GM19397 (cell line): ENCODE results near the gene SLC16A9.

Experiments
- ATAC-seq: cut with Tn5 transposase; IDR thresholded peaks from one replicate; pipeline ENCODE4 v1.9.1; 2021; ENCODE audit warnings: mild to moderate bottlenecking, moderate library complexity; ENCODE audit not compliant: unreplicated experiment

Gene SLC16A9

DNA sequence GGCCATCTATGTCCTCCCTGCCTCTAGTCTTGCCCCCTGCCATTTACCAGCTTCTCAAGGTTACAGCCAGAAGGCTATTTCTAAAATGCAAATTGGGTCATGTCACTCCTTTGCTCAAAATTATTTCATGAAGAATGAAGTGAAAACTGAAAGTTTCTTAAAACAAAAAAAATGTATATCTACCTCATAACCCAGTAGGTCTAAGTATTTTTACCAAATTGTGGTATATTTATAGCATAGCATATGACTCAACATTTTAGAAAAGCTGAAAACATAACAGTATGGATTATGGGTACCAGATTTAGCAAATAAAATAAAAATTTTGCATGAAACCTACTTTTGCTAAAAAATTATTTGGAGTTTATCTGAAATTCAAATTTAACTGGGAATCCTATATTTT lies 78.4 kb downstream of the SLC16A9 start:
- ATAC-seq = no peak

DNA sequence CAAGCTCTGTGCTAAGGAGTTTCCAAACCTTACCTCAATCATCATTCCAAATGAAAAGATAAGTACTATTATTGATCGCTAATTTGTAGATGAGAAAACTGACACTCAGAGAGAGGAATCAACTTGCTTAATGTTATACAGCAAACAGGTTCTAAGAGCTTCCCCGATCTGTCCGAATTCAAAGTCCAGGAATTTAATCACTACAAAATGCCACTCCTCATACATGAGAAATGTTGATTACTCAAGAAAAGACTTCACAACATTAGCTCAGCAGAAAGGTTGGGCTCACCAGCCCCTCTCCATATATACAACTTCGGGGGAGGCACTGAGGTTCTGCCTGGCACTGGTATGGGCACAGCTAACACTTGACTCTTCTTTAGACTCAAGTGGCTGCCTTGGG lies 80.7 kb downstream of the SLC16A9 start:
- ATAC-seq = no peak

DNA sequence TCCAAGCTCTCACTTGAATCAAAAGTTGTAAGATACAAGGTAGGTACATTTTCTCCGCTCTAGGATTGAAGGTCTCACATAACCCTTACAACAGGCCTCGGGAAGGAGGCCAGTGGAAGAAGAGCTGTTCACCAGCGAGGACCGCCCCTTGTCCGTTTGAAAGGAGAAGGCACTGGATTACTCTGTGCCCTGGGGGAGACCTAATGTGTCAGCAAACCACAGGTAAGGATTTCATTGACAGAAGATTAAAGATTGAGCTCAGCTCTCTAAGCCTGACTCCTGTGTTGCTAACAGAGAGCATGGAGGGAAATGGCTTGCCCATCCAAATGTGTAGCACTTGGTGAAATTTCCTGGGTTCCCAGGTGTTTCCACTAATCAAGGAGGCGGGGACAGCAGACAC lies 81.2 kb downstream of the SLC16A9 start:
- ATAC-seq = no peak

DNA sequence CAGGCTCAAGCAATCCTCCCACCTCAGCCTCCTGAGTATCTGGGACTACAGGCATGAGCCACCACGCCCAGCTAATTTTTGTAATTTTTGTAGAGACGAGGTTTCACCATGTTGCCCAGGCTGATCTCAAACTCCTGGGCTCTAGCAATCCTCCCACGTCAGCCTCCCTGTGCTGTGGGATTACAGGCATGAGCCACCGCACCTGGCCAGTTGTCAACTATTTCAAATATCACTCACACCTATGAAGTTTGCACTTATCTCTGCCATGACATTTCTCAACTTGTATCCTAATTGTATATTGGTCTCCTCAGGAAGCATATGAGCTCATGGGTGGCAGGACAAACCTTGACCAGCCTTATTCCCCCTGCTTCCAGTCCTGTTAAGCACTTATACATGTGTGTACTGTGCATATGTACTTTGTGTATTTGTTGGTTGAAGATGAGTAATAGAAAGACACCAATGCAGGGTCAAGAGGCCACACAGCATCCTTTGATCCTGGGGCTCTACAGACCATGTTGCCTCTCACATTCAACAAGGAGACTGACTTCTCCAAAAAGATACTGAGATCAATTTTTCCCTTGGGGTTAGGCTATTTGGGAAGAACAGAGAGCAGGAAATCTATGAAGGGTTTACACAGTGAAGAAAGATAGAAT lies 82.2 kb downstream of the SLC16A9 start:
- ATAC-seq = no peak

DNA sequence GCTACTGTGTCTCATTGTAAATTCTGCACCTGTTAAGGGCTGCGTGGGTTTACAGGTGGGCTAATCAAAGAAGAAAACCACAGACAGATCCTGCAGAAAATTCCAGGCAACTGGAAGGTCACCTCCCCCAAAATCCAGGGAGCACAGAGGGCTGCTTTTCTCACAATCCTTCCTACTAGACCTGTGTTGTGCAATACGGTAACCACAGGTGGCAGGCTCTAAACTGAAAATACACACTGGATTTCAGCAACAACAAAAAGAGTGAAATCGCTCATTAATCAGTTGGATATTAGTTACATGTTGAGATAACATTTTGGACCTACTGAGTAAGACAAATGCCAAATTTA lies 83.2 kb downstream of the SLC16A9 start:
- ATAC-seq = no peak

DNA sequence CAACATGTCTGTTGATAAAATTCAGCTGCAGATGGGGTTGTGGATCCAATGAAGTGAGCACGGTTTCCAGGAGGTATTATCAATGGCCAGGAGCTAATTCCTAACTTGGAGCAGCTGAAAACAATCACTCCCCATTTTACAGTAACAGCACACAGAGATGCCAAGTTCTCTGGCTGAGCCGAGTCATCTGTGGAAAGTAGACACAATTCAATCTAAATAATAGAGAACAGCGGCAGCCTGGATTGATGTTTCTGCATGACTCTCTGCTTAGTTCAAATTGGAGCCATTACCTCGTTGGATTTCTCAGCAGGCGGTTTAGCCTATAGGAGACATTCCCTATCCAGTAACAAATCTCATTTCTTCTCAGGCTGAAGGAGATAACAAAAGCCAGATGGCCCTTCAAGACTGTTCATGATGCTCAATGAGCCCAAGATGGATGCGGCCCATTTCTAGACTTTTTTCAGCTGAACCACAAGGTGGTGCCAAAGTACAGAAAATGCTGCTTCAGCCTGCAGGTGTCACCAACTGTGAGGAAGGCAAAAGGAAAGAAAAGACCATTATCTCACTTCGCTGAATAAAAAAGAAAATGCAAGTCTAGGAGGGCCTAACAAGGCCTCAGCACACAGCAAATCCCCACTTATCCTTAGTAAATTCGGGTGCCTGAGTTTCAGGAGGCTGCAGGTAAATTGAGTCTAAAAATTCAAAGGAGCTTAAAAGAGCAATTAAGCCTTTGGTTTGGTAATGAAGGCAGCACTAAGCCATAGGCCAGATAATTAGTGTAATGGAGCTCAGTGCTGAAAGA lies 83.7 kb downstream of the SLC16A9 start:
- peak; percentile 86 for ATAC-seq

DNA sequence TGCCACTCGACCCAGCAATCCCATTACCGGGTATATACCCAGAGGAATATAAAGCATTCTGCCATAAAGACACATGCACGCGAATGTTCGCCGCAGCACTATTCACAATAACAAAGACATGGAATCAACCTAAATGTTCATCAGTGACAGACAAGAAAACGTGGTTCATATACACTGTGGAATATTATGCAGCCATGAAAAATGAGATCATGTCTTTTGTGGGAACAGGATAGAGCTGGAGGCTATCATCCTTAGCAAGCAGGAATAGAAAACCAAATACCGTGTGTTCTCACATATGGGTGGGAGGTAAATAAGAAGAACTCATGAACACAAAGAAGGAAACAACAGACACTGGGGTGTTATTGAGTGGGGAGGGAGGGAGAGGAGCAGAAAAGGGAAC lies 84.7 kb downstream of the SLC16A9 start:
- ATAC-seq = no peak

DNA sequence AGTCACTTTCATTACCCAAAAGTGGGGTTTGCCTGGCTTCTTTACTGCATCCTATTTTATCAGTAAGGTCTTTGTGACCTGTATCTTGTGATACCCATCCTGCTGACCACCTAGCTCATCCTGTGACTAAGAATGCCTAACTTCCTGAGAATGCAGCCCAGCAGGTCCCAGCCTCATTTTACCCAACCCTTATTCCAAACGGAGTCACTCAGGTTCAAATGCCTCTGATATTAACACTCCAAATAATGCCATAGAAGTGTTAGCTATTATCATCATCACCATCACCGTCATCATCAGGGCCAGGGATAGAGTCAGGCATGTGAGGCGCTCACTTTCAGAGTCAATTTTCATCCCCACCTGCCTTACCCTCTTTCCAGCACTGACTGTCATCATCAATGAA lies 85.5 kb downstream of the SLC16A9 start:
- ATAC-seq = no peak

DNA sequence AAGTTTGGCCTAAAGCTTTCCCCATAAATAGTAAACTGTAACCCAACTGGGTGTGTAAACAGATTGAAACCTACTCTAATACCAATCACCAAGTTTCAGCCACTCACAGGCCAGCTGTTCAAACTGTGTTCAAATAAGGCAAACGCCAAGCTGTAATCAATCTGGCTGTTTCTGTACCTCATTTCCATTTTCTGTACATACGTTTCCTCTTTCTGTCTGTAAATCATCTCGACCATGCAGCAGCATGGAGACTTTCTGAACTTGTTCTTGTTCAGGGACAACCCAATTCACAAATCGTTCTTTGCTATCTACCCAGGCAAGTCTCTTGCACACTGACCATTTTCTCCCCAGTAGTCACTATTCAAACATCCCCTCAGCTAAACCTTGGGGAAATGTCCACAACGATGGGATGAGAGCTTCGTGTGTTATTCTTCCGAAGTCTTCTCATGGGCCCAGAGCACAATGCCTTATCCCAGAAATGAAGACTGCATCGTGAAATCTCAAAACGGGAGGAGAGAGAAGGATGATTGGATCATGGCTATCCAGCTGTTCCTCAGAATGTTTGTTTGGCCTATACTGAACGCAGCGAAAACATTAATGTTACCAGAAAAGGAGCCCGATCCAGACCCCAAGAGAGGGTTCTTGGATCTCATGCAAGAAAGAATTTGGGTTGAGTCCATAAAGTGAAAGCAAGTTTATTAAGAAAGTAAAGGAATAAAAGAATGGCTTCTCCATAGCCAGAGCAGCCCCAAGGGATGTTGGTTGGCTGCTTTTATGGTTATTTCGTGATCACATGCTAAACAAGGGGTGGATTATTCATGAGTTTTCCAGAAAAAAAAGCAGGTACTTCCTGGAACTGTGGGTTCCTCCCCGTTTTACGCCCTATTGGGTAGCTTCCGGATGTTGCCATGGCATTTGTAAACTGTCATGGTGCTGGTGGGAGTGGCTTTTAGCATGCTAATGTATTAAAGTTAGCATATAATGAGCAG lies 86.2 kb downstream of the SLC16A9 start:
- ATAC-seq = no peak

DNA sequence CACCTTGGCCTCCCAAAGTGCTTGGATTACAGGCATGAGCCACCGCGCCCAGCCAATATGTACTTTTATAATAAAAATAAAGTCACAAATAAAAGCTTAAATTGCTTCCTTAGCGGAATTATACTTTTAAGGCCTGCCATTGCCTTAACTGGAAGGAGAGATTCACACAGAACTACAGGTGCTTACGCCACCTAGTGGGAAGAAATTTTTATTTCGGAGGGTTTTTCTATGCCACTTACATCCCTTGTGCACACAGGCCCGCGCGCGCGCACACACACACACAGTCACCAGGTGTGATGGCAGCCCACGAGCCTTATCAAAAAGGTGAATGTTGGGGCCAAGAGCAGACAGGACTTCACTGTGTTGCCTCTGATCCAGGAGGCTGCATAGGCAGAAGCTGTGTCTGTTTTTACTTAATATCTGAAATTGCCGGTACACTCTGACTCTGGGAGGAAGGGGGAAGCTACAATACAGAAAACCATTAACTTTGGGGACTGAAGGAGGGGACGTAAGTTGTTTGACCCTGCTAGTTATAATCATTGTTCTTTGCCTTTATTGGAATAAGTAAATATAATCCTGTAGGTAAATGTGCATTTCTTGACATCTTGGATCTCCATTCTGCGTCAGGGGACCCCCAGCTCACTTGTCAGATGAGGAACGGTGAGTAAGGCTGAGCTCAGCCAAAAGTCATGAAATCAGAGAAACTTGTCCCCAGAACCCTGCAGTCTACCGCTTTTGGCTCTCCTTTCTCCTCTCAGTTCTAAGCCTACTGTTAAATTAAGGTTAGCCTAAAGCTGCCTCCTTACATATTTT lies 87.1 kb downstream of the SLC16A9 start:
- ATAC-seq = no peak

DNA sequence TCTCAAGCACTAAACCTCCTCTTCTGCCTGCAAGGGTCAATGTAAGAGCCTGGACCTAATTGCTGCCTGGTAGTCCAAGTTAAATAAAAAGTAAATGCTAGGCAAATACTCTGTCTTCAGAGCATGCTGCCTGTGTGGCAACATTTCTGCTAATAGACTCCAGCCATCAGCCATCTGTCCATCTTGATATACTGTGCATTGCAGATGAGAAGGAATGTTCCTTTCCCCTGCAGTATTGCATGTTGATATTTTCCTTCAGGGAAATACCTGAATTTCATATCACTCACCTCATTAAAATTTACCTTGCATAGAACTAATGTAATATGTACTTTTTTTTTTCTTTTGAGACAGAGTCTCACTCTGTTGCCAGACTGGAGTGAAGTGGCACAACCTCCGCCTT lies 87.9 kb downstream of the SLC16A9 start:
- ATAC-seq = no peak

DNA sequence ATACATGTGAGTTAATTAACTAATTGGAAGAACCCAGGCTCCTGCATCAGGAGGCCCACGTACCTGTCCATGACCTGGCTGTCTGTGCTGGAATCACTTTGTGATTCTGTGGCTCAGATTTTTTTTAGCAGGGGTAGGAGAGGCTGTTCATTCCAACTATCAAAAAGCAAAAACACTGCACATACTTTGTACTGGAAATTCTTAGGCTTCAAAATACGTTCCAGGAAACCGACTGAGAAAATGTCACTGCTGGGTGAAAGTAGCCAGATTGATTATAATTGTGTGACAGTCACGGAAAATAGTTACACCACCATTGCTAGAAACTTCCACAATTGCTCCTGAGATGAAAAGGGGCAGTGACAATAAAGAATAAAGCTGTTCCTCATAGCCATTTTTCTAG lies 91.0 kb downstream of the SLC16A9 start:
- ATAC-seq = no peak

DNA sequence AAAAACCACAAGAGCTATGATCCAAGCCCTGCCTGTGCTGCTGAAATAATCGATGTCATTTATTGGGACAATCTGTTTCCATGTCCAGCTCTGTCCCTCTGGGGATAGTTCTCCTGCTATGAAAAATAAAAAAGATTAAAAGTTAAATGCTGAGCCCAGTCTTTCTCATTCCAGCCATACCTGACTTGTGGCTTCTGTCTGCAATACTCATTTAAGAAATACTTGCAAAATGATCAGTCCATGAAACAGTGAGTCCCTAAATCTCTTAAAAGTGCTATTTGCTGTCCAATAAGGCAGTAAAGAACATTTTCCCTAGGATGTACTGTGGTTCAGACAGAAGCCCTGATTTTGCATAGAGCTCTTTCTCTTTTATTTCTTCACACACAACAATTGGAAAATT lies 91.7 kb downstream of the SLC16A9 start:
- ATAC-seq = no peak

DNA sequence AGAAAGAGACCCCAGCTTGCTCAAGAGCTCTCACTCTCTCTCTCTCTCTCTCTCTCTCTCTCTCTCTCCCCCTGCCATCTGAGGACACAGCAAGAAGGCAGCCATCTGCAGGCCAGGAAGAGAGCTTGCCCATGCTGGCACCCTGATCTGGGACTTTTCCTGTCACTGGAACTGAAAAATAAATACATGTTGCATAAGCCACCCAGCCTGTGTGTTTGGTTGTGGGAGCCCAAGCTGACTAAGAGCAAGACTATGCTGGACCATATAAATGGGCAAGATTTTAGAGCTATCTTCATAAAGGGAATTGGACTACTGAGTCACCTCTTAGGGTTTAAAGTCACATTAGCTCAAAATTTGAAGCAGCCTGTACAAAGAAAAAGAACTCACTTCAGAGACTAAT lies 98.6 kb downstream of the SLC16A9 start:
- no peak for ATAC-seq

DNA sequence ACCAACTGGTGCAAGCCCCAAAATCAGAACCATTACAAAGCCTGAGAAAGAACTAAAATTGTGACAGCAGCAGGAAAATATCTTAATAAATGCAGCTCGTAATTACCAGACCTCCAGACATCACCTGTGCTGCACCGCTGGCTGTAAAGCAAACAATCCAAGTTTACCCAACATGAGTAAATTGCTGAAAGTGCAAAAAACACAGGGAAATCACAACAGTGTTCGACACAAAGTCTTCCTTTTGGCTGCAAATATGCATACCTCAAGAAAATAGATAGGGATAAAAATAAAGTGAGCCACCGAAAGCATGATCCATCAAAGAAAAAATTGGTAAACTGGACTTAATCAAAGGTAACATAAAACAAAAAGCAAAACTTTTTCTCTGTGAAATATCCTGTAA lies 101.7 kb downstream of the SLC16A9 start:
- no peak for ATAC-seq

DNA sequence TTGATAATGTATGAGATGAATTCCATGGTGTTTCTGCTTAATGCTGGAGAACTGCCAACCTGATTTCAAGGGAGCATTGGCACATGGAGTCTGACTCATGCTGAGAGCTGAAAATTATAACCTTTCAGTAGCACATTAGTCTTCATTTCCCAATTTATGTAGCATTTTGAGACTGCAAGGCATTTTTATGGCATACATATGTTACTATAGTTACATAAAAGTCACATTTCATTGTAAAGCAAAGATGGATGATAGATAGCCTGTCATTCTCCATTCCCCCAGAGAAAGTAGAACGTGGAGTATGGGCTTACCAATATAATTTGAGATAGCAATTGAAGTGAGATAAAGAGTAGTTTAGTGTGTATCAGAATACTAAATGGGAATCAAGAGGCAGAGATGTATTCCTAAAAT lies 103.1 kb downstream of the SLC16A9 start:
- no peak for ATAC-seq

DNA sequence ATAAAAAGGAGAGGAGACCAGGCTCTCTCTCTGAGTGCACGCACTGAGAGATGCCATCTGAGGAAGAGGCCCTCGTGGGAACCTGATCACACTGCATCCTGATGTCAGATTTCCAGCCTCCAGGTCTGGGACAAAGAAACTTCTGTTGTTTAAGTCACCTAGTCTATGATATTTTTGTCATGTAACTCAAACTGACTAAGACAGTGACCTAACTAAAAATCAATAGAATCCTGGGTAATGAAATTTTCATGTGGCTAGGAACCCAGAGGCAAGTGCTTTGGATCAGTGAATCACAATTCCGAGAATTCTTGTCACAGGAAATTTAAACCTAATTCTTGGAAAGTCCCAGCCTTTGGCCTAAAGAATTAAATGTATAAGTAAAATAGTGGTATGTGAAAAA lies 107.7 kb downstream of the SLC16A9 start:
- no peak for ATAC-seq
